ENCODE measurements around the gene ZNF385C.

The ZNF385C gene

GRCh38 chr17:42028791-42029127, 69.5 kb downstream of the ZNF385C start:
- Histone ChIP-seq H3K9me3 (replicated peaks; ENCODE audit: insufficient read depth, low read length) (no peaks in the 10 kb centered on the region), H2AFZ (ENCODE audit: low read length) (no peak overlapping the region), H3K4me3 (ENCODE audit: low read length) (no peak overlapping the region), H3K9me2 (replicated peaks; ENCODE audit: insufficient read depth, low read length) (no peaks in the 10 kb centered on the region), H3K79me2 (ENCODE audit: low read length) (no peaks in the 10 kb centered on the region), H3K27ac (ENCODE audit: low read length) (no peak overlapping the region), H3K27me3 (replicated peaks; ENCODE audit: insufficient read depth, low read length) (no peaks in the 10 kb centered on the region), H4K20me1 (ENCODE audit: insufficient read depth, low read length) (no peaks in the 10 kb centered on the region), H3K4me2 (ENCODE audit: low read depth, low read length) (no peak overlapping the region), H3K36me3 (replicated peaks; ENCODE audit: insufficient read depth, low read length) (no peaks in the 10 kb centered on the region), H3F3A (ENCODE audit: insufficient read depth, low read length) (peaks cover 15% of the 10 kb centered on the region), H3K4me1 (ENCODE audit: low read length) (peaks cover 21% of the 10 kb centered on the region), H3K9ac (ENCODE audit: low read length) (no peak overlapping the region)
- DNase-seq = no peak
- TF ChIP-seq EZH2phosphoT487 (IDR thresholded peaks at IDR 0.05; ENCODE audit: low read length) = no peak
- TF ChIP-seq CTCF (IDR thresholded peaks at IDR 0.05; ENCODE audit: low read length) = no peak
- TF ChIP-seq EZH2 (optimal IDR thresholded peaks at IDR 0.05; ENCODE audit: low read depth, low read length) = no peak

GRCh38 chr17:42027961-42028790, 70.1 kb downstream of the ZNF385C start:
- Histone ChIP-seq H3K27ac (ENCODE audit: low read length) (no peak overlapping the region), H3K4me2 (ENCODE audit: low read depth, low read length) (no peak overlapping the region), H3K36me3 (replicated peaks; ENCODE audit: insufficient read depth, low read length) (no peaks in the 10 kb centered on the region), H3K4me1 (ENCODE audit: low read length) (peaks cover 21% of the 10 kb centered on the region), H3K9ac (ENCODE audit: low read length) (no peak overlapping the region), H3K9me2 (replicated peaks; ENCODE audit: insufficient read depth, low read length) (no peaks in the 10 kb centered on the region), H2AFZ (ENCODE audit: low read length) (no peak overlapping the region), H3K79me2 (ENCODE audit: low read length) (no peaks in the 10 kb centered on the region), H3F3A (ENCODE audit: insufficient read depth, low read length) (peaks cover 15% of the 10 kb centered on the region), H3K9me3 (replicated peaks; ENCODE audit: insufficient read depth, low read length) (no peaks in the 10 kb centered on the region), H3K4me3 (ENCODE audit: low read length) (no peak overlapping the region), H4K20me1 (ENCODE audit: insufficient read depth, low read length) (no peaks in the 10 kb centered on the region), H3K27me3 (replicated peaks; ENCODE audit: insufficient read depth, low read length) (no peaks in the 10 kb centered on the region)
- TF ChIP-seq EZH2 (optimal IDR thresholded peaks at IDR 0.05; ENCODE audit: low read depth, low read length) (no peak), CTCF (IDR thresholded peaks at IDR 0.05; ENCODE audit: low read length) (peak; percentile 14; the same call in 1 of the 2 replicates)
- DNase-seq = no peak

GRCh38 chr17:42027590-42027889, 70.7 kb downstream of the ZNF385C start:
- H3K9me3 ChIP-seq (replicated peaks; ENCODE audit: insufficient read depth, low read length) = no peaks in the 10 kb centered on the region
- H3K27ac ChIP-seq (ENCODE audit: low read length) = no peak overlapping the region
- no peak for DNase-seq
- peaks cover 21% of the 10 kb centered on the region for H3K4me1 ChIP-seq (ENCODE audit: low read length)
- peaks cover 15% of the 10 kb centered on the region for H3F3A ChIP-seq (ENCODE audit: insufficient read depth, low read length)
- no peak overlapping the region for H2AFZ ChIP-seq (ENCODE audit: low read length)
- no peaks in the 10 kb centered on the region for H3K27me3 ChIP-seq (replicated peaks; ENCODE audit: insufficient read depth, low read length)
- no peak overlapping the region for H3K4me3 ChIP-seq (ENCODE audit: low read length)
- H3K79me2 ChIP-seq (ENCODE audit: low read length) = 0 out of 2 replicates have a peak, but pooled peaks cover 2% of the 10 kb centered on the region
- TF ChIP-seq EZH2phosphoT487 (IDR thresholded peaks at IDR 0.05; ENCODE audit: low read length) = no peak
- TF ChIP-seq EZH2 (optimal IDR thresholded peaks at IDR 0.05; ENCODE audit: low read depth, low read length) = no peak
- no peak for TF ChIP-seq CTCF (IDR thresholded peaks at IDR 0.05; ENCODE audit: low read length)
- H3K9ac ChIP-seq (ENCODE audit: low read length) = no peak overlapping the region
- H3K4me2 ChIP-seq (ENCODE audit: low read depth, low read length) = no peak overlapping the region
- H4K20me1 ChIP-seq (ENCODE audit: insufficient read depth, low read length) = no peaks in the 10 kb centered on the region
- H3K36me3 ChIP-seq (replicated peaks; ENCODE audit: insufficient read depth, low read length) = no peaks in the 10 kb centered on the region
- H3K9me2 ChIP-seq (replicated peaks; ENCODE audit: insufficient read depth, low read length) = no peaks in the 10 kb centered on the region

Data from MM.1S (cell line).